SU-DHL-6 (cell line): ENCODE results near the gene REST.

Experiments used
- EZH2phosphoT487 ChIP-seq: fragments of 200-600 bp; sonication (generic), shearing (Covaris generic); conservative IDR thresholded peaks from 2 replicates; pipeline ENCODE4 v1.6.1; 2018; ENCODE audit warnings: mild to moderate bottlenecking, antibody characterized with exemption, low read length, moderate library complexity, mixed read lengths
- TF ChIP-seq, protein P1 (sequence below): fragments of 200-600 bp; sonication (generic); IDR thresholded peaks from one replicate; pipeline ENCODE4 v1.5.1; 2017; ENCODE audit warnings: antibody characterized with exemption, mild to moderate bottlenecking, low read length, moderate library complexity; ENCODE audit not compliant: insufficient read depth, poor library complexity, severe bottlenecking

DNA sequence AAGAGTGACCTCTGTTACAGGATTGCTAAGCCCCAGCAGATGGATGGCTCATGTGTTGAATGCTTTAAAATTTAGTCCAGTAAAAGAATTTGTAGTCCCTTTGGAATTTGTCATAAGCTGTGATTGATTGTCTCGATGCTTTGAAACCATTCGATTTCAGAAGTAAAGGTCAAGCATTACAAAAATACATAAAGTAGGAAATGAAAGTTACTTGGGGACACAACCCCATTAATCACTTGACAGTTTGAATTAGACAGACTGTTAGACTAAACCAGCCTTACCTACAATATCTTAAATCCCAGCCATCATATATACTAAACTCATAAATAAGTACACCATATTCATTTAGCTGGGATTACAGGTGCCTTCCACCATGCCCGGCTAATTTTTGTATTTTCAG, 6.6 kb downstream of the REST start:
- TF ChIP-seq, protein P1, sequence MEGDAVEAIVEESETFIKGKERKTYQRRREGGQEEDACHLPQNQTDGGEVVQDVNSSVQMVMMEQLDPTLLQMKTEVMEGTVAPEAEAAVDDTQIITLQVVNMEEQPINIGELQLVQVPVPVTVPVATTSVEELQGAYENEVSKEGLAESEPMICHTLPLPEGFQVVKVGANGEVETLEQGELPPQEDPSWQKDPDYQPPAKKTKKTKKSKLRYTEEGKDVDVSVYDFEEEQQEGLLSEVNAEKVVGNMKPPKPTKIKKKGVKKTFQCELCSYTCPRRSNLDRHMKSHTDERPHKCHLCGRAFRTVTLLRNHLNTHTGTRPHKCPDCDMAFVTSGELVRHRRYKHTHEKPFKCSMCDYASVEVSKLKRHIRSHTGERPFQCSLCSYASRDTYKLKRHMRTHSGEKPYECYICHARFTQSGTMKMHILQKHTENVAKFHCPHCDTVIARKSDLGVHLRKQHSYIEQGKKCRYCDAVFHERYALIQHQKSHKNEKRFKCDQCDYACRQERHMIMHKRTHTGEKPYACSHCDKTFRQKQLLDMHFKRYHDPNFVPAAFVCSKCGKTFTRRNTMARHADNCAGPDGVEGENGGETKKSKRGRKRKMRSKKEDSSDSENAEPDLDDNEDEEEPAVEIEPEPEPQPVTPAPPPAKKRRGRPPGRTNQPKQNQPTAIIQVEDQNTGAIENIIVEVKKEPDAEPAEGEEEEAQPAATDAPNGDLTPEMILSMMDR = no peak
- TF ChIP-seq EZH2phosphoT487 = no peak
